GM18520 (cell line): Measurements from ENCODE around the gene MATN4.
A peak's percentile ranks its signal among the peaks of the same experiment; 100 is the strongest.

ENCODE experiments used
- ATAC-seq: cut with Tn5 transposase; IDR thresholded peaks from one replicate; pipeline ENCODE4 v1.9.1; 2021; ENCODE audit not compliant: unreplicated experiment

Gene MATN4

GRCh38 chr20:45340951-45341350 lies 32.9 kb upstream of the MATN4 start:
- ATAC-seq: no peak

GRCh38 chr20:45340236-45340847 lies 32.2 kb upstream of the MATN4 start:
- ATAC-seq: no peak

DNA sequence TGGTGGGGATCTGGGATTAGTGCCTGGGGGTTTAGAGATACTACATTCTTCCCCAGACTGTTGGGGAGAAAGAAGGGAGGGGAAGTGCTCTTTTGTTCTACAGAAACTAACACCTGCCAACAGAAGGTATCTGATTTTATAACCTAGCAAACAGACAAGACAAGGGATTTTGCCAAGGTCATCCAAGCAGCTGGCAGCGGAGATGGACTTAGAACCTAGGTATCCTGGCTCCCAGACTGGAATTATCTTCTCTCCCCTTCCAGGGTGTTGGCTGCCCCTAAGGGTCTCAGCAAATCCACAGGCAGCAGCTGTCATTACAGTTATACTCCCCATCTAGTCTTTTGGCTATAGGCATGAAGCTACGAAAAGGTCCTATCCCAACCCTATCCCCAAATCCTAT lies 31.7 kb upstream of the MATN4 start:
- no peak for ATAC-seq

GRCh38 chr20:45339084-45339483 lies 31.0 kb upstream of the MATN4 start:
- ATAC-seq: no peak

- no peak for ATAC-seq
These were observed 30.3 kb upstream of the MATN4 start for GRCh38 chr20:45338121-45339030.

DNA sequence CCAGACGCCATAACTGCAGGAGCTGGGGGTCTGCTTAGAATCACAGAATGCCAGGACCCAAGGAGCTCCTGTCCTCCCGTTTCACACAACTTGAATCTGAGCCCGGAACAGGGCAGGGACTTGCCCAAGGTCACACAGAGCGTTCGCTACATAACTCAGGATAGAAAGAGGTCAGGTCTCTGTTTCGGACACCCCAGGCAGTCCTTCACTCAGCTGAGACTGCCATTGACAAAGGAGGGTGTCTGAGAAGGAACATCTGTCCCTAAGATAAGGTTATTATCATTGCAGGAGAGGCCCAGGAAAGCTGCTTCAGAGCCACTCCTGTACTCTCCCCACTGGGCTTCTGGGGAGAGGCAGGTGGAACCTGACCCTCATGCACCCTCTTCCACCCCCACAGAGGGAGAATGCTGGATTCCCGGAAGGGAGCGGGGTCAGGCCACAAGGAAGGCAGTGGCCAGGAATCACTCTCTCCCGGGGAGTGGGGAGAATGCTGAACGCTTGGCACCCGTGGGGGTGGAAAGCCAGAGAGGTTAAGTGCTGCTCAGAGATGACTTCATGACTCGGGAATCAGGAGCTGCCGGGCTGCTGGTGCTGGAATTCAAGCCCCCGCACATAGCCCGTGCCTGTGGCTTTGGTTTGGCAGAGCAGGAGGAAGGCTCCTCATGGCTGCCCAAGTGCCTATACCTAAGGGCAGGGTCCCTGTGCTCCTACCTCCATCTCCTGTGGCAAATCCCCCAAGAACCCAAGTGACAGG lies 29.4 kb upstream of the MATN4 start:
- ATAC-seq: no peak

DNA sequence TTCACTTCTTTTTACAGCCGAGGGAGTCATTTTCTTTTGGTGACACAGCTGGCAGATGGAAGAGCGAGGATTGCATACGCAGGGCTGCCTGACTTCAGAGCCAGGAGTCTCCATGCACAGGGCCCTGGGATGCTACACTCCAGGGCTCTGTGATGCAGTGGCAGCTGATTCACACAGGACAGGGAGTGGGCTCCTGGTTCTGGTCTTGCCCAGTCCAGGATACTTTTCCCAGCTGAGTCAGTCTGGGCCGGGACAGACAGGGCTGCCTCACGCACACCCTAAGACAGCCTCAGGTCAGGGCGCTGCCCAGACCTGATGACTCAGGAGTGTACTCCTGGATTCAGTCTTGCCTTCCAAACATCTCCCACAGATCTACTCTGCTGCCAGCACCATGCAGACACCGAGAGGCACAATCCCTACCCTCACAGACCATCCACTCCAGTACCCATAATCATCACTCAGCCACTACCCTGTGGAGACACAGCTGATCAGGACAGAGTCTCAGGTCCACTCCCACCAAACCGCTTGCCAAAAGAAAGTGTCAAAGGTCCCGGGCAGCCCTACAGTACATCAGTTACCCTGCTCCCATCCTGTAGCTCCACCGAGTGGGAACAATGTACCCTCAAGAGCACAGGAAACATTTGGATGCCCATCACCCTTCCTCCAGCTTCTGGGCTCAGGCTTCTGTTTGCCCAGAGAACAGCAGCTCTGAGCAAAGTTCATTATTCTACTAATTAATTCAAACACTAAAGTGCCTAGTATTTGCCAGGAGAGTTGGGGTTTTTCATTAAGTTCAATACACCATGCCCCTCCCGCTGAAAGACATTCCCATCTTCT lies 28.6 kb upstream of the MATN4 start:
- no peak for ATAC-seq

DNA sequence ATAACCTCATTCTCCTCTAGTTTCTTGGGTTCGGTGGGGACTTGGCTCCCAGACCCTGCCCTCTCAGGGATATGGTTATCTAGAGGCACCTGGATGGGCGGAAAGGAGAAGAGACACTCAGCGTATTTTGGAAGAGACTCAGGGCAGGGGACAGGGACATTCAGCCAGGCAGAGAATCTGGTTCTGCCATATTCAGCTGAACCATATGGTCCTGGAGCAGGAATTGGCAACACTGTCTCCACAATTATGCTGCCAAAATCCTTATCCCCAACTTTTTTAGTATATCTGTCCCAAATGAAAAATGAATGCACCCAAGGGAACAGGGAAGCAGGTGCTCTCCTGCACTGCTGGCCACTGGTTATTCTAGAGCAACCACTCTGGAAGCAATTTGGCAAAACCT lies 22.4 kb upstream of the MATN4 start:
- no peak for ATAC-seq

DNA sequence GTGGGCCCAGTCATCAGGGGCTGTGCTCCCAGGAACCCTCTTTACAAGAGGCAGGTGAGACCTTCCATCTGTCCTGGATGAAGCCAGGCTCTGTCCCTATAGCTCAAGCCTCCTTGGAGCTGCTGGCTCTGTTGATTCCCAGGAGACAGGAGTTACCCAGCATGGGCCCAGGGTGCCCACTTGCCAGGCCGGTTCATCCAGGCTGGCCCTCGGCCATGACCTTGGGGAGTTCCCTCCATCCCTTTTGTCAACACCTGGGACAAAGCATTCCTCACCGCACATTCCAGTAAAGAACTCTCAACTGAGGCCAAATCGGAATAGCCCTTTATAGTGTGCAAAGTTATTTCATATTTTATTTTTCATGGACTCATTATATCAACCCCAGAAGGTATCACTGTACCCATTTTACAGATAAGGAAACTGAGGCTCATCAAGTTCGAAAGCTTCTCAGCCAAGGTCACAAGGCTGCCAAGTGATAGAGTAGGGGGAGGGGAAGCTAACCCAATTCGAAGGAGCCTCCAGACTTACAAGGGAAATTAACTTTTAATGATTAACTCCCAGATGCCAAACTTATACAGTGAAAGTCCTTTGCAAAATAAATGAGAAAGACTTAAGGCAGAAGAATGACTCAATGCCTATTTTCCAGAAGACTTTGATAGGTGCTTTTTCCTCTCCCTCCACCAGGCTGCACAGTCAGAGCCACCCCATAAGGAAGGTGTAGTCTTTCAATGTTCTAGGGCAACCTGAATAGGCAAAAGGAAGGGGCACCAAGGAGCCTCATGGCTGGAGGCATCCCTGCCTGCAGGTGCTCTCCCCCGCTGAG lies 21.6 kb upstream of the MATN4 start:
- no peak for ATAC-seq

DNA sequence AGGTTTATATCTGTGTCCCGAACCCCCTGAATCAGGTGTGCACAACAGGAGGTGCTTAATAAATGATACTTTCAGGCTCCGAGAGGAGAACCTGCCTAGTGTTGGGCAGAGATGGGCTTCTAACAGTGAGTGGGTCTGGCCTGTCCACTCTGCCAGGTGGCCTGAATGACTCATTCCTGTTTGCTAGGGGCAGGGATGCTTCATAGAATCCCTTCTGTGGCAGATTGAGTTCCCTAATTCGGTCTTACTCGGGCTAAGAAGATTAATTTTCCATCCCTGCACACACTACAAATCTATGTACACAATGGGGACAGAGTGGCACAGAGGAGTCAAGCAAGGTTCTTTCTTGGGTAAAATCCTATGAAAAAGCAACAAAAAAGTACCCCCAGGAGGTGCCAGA lies 20.4 kb upstream of the MATN4 start:
- no peak for ATAC-seq

DNA sequence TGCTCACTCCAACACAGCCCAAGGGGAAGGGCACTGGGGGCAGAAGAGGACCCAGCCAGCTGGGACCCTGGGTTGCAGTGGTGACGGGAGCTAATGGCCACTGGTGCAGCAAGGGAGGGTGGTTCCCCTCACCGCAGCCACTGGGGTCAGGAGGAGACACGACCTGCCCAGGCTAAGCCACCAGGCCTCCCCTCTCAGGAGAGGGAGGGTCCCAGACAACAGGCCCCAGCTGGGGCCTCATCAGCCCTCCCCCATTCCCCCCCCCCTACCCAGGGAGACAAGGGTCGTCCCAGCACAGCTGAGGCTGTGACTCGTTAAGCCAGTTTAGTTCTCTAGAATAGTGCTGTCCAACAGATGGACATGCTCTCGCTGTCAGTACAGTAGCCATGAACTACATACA lies 17.3 kb upstream of the MATN4 start:
- ATAC-seq: no peak

DNA sequence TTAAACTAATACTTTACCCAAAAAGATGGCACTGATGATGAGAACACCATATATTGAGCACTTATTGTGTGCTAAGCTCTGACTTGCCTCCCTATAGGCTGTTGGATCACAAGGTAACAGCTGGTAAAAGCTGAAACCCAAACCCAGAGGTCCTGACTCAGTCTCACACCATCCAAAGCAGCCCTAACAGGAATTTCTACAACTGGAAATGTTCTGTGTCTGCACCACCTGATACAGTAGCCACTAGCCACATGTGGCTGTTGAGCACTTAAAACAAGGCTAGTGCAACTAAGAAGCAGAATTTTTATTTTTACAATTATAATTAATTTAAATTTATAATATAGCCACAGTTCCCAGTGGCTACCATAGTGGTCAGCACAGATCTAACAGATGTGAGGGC lies 15.6 kb upstream of the MATN4 start:
- ATAC-seq: no peak

- ATAC-seq: no peak
These were observed 14.9 kb upstream of the MATN4 start for GRCh38 chr20:45322952-45323383.

DNA sequence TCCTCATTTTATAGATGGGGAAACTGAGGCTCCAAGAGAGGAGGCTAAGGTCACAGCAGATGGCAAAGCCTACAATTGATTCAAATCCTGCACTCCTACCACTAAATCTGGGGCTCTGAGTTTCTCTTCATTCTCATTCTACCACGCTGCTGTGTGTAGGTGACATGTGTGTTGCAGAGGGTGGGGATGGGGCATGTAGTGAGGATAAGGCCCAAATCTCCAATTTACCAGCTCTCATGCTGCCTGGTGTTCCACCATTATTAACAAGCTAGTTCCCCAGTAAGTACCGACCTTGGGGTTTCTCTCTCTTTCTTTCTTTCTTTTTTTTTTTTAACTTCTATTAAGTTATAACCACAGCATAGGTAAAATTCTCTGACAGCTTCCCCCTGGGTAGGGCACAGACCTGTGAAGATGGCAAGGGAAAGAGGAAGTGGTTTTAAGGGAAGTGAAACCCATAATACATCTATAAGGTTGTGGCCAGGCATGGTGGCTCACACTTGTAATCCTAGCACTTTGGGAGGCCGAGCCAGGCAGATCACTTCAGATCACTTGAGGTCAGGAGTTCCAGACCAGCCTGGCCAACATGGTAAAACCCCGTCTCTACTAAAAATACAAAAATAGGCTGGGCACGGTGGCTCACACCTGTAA lies 13.0 kb upstream of the MATN4 start:
- ATAC-seq: peak; percentile 56

GRCh38 chr20:45318948-45319347 lies 10.8 kb upstream of the MATN4 start:
- no peak for ATAC-seq

GRCh38 chr20:45318386-45318939 lies 10.4 kb upstream of the MATN4 start:
- no peak for ATAC-seq

GRCh38 chr20:45317826-45318225 lies 9.7 kb upstream of the MATN4 start:
- ATAC-seq: no peak

DNA sequence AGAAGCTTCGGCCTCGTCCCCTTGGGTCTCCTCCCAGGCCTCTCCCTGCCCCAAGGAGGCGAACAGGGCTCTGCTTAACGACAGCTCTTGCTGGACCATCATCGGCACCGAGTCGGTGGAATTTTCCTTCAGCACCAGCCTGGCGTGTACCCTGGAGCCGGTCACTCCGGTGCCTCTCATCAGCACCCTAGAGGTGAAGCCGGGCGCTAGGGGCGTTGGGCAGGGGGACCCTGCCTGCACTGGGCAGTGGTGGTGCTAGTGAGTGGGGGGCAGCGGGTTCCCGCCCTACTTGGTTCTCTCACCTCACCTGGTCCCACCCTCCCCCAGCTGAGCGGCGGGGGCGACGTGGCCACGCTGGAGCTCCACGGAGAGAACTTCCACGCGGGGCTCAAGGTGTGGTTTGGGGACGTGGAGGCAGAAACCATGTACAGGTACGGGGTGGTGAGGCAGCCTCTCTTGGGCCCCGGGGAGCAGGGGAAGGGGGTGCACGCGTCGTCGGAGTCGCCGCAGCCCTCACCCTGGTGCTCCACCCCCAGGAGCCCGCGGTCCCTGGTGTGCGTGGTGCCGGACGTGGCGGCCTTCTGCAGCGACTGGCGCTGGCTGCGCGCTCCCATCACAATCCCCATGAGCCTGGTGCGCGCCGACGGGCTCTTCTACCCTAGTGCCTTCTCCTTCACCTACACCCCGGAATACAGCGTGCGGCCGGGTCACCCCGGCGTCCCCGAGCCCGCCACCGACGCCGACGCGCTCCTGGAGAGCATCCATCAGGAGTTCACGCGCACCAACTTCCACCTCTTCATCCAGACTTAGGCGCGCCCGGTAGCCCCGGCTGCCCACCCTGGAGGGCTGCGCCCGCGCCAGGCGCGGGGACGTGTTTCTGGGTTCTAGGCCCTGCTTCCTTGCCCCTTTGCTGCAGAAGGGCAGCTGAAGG lies 8.3 kb upstream of the MATN4 start:
- ATAC-seq: no peak
